GM19043 (cell line): ENCODE results near the gene KLK13.

Experiments
- ATAC-seq: cut with Tn5 transposase; IDR thresholded peaks from one replicate; pipeline ENCODE4 v1.9.1; 2021; ENCODE audit warnings: low read depth; ENCODE audit not compliant: unreplicated experiment

Gene KLK13

DNA sequence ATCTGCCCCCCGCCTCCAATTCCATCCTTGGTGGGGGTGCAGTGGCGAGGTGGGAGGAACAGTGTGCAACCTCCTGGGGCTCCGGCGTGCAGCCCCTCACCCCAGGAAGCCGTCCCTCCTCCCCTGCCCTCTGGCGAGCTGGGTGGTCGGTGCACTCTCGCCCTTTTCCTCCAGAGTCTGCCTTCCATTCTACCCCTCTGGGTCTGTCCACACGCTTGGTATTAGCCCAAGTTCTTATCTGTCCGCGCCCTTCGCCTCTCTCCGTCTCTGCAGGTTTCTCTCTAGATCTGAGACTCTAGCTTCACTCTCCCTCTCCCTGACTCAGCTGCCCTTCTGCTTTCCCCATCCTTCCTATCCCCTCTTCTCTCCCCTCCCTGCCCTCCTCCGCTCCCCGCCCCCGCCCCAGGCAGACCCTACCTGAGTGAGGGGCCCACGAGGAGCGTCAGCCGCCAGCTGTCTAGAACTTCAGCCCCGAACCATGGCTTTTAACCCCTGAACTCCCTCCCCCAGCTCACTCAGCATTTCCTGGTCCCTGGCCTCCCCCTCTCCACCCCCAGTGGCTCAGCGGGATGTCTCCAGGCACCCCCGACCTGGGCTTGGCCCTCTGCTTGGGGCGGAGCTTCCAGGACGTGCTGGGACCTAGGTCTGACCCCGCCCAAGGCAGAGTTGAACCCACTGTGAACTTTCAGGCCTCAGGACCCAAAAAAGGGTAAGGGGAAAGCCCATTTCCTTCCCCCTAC lies 499 bp upstream of the KLK13 start:
- no peak for ATAC-seq

DNA sequence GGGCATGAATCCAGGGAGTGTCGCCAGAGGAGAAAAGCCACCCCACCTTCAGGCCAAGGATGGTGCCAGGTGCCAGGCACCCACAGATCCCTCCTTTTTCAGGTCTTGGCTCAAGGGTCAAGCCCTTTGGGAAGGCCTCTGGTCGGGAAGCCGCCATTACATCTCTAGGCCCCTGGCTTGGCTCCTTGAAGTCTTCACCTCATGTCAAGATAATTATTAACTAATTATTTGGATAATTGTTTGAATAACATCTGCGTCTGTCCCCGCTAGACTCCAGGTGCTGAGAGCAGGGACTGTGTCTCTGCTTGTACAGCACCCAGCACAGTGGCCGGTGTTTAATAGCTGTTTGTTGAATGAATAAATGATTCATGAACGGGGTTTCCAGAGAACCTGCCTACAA lies 1.2 kb downstream of the KLK13 start:
- ATAC-seq = no peak

DNA sequence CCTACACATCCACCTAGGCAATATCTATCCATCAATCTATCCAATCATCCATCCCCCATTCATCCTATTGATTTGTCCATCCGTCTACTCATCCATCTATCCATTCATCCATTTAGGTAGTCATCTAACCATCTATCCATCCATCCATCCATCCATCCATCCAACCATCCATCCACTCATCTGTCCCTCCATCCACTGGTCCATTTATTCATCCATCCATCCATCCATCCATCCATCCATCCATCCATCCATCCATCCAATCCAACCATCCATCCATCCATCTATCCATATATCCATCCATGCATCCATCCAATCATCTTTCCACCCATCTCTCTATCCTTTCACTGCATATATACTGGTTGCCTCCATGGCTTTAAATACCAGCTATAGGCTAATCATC lies 3.9 kb downstream of the KLK13 start:
- ATAC-seq = no peak

DNA sequence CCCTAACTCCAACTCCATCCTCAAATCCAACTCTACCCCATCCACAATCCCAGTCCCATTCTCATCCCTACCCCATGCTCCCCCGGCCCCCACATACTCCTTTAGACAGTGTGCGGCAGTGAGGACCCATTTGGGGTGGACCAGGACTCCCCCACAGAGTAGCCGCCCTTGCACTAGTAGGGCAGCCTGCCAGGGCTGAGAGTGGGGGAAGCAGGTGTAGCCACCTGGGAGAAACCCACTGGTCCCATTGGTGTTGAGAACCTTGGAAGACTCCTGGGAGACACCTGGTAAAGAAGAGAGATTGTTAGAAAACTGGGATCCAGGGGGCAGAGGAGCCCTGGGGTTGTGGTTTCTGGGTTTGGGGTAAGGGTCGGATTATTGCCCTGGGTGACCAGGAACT lies 4.6 kb downstream of the KLK13 start:
- ATAC-seq = no peak

DNA sequence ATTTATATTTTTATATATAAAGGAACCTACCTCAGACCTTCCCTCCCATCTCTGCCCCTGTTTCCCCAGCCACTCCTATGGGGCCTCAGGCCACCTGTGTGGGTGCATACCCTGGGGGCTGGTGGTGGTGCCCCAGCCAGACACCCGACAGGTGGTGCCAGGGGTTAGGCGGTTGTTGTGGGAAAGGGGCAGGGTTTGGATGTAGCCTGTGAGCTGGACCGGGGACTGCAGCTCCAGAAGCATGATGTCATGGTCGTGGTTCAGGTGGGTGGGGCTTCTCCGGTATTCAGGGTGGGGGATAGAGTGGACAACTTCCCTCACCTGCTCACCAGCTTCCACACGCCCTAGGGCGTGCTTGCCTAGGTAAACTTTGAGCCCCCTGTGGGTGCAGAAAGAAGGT lies 5.2 kb downstream of the KLK13 start:
- no peak for ATAC-seq

DNA sequence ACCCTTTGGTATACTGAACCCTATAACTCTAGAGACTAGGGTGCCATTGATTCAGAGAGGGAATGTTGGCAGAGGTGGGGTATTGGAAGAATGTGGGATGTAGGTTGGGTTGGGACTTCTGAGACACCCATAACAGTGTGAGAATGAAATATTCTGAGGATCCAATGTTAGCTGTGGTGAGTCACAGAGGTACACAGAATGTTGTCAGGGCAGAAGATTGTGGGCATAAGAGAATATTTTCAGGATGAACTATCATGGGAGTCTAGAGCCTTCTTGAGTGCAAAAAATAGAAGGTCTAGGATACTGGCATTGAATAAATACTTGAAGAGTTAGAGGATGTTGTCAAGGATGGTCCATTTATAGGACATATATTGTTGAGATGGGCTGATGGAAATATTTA lies 9.0 kb downstream of the KLK13 start:
- no peak for ATAC-seq

DNA sequence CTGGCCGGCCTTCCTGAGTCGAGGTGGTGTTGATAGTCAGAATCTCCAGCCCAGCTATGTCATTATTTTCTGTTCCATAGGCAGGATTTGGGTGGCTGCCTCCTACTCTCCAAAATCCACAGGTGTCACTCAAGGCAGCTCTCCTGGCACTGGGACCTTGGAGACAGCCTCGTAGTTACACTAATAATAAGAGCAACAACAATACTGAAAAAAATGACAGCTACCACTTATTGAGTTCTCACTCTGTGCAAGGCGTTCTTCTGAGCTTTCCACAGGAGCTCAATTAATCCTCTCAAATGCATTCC lies 17.9 kb downstream of the KLK13 start:
- no peak for ATAC-seq

DNA sequence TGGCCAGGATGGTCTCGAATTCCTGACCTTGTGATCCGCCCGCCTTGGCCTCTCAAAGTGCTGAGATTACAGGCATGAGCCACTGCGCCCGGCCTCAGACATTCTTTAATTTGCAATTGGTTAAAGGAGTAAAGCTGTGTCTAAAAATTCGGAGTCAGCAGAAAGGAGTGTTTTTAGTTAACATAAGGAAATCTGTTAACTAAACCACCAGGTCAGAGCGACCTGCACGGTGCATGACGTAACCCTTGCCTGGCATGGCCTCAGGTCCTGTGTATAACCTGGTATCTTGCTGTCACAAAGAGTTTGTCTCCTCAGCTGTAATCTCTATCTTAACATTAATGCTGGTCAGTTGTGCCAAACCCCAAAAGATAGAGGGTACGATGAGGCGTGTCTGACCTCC lies 20.6 kb downstream of the KLK13 start:
- ATAC-seq = no peak

DNA sequence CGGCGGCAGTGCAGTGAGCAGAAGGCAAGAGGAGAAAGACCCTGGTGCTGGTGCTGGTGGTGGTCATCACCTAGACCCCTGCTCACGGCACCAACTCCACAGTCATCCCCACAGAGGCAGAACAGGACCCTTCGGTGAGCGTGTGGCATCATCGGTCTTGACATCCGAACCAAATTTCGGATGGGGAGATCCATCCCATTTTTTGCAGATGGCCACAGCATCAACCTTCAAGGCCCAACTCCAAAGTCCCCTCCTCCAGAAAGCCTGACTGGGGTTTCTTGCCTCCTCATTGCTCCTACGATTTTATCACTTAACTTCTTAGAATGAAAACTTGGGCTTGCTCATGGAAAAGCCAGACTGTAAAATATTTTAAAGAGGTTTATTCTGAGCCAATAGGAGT lies 21.4 kb downstream of the KLK13 start:
- no peak for ATAC-seq

DNA sequence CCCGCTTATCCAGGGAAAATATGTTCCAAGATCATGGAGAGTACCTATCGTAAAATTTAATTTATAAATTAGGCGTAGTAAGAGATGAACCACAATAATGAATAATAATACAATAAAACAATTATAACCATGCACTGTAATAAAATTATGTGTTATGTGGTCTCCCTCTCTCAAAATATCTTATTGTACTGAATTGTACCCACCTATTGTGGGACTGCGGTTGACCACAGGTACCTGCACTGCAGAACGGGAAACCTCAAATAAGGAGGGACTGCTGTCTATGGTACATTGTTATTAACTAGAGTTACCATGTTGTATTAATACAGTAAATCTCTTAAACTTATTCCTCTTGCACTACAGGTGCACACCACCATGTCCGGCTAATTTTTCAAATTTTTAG lies 24.7 kb downstream of the KLK13 start:
- ATAC-seq = no peak

DNA sequence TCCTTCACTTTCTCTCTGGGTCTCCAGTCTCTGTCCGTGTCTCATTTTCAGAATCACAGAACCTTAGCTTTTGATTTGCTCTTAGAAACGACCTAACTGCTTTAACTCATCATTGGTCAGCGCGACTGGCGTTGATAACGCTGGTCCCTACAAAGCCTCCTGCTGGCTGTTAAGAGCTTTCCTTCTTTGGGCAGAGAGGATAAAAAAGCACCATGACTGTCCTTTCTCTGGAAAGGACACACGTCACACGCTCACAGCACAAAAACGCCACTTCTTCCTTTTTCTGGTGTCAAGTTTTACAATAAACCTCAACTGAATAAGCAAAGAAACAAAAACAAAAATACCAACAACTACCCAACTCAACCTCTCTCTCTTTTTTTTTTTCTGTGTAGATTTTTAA lies 28.4 kb downstream of the KLK13 start:
- ATAC-seq = no peak

DNA sequence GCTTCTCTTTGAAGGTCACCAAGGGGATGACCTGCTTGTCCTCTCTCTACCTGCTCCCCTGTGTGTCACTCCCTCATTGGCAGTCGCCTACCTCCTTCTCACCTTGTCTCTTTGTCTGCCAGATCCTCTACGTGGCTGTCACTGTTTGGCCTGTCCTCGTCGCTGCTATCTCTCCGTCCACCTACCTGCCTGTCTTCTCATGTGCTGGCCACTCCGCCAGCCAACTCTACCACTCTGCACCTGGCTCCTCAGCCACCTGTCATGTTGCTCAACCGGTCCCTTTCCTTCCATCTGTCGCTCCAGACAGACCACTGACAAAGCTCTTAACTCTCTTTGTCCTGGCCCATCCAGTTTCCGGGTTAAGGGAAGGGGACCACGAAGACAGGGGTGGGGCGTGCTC lies 30.2 kb downstream of the KLK13 start, which contains the start of gene KLK12:
TSS of gene KLK12 (minus strand) at position 299 of the 400 bp plus-strand sequence. CDS start 381 bp downstream, outside the sequence.
- no peak for ATAC-seq

DNA sequence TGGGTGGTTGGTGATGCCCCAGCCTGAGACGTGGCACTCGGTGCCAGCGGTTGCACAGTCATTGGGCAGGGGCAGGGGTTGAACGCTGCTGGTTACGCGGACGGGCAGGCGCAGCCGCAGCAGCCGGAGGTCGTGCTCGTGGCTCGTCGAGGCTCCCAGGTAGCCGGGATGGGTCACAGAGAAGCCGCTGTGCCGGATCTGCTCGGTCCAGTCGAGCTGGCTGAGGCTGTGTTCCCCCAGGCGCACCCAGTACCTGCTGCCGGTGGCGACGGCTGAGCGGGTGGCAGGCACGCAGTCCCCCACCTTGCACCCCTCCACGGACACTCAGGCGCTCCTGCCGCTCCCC lies 33.0 kb downstream of the KLK13 start:
- ATAC-seq = no peak

DNA sequence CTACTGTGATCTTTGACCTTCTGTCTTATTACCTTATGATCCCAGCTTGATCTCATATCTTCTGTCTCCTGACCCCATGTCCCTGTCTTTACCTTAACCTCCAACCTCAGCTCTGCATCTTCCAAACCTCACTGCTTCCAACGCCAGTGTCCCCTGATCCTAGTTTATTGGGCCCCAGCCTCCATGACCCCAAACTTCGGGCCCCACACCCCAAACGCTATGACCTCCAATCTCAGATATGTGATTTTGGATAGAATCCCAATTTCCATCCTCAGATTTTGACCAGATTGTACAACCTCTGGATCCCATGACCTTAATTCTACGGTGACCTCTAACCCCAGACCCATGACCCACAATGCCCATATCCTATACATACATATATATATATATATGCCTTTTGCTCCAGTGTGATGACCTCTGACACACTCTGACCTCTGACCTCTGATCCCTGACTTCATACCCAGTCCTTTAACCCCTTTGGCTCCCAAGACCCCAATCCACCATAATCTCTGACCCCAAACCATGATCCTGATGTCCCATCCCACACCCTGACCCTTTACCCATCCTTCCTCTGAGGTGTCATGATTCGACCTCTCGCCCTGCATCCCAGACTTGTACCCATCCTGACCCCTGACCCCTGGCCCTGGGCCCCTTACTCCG lies 33.5 kb downstream of the KLK13 start:
- ATAC-seq = no peak

DNA sequence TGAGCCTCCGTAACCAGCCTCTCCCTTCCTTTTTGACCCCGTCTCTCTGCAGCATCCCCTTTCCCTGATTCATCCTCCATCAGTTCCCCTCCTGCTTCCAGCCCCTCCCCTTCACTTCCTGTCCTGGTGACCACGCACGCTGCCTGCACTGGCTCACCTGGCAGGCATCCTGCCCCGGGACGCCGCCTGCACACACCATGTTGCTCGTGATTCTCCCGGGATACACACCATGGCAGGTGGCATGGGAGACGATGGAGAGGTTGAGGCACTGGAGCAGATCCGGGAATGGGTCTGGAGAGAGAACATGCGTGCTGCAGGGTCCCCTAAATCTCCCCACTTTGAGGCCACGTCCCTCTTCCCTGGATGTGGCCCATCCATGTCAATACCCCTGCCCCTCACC lies 34.3 kb downstream of the KLK13 start:
- ATAC-seq = no peak

DNA sequence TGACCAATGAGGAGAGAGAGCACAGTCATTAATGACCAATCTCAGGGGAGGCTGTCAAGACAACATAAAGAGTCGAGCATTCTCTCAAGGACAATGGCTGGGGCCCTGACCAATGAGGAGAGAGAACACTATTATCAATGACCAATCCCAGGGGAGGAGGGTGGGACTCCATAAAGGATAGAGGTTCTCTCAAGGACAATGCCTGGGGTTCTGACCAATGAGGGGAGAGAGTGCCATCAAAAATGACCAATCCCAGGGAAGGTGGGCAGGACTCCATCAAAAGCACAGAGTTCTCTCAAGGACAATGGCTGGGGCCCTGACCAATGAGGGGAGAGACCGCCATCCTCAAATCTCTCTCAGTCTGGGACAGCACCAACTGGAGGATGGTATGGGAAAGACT lies 35.2 kb downstream of the KLK13 start:
- ATAC-seq = no peak

DNA sequence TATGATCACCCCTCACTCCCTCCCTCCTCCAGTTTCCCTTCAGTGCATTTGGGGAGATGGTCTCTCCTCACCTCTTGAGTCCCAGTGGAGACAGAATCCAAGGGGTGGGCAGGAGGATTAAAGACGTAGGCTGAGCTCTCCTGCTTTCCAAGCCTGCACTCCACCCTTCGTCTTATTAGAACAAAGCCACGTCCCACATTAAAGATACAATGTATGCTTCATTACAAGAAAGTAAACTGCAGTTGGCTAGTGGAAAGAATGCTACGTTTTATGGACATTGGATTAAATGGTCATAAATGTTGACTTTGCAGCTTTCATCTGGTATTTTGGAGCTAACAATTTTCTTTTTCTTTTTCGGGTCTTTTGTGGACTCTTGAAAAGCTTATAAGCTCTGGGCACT lies 37.0 kb downstream of the KLK13 start:
- no peak for ATAC-seq

DNA sequence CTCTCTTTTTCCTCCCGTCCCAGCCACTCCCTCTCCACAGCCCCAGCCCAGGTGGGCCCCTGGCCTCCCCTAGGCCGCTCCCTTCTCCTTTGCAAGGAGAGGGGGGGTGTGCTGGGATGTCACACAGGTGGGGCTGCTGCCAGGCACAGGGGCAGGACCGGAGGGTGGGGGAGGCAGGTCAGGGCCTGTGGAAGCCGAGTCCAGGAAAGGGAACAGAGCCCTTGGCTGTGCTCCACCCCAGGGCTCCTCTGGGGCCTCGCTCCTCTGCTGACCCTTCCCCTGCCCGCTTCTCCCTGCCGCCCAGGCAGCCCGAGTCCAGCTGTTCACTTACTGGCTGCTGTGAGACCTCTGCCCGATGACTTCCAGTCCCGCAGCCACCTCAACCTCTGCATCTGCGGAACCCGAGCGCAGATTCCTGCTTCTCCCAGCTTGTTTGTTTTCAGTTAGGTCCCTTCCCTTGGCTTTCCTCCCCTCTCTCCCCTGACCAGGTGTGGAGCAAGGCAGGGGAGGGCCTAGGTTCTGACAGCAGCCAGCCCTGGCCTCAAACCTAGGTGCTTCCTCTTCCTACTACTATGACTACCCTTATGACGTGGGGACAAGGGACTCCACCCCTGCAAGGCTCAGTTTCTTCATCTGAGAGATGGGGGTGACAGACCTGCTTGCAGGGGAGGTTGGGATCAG lies 37.6 kb downstream of the KLK13 start:
- no peak for ATAC-seq

DNA sequence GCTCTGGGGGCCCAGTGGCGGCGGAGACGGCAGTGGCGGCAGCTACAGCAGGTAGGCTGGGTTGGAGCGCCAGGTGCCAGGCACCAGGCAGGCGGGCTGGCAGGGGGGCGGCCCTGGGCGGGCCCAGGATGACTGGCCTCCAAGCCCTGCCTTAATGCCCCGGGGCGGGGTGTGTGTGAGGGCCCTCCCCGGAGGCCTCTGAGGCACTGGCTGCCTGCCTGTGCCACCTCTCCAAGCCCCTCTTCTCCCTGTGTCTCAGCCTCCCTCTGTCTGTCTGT lies 38.4 kb downstream of the KLK13 start, which contains the start of gene KLK11:
TSS of gene KLK11 (minus strand) at position 63 of the 278 bp plus-strand sequence. CDS start 985 bp downstream, outside the sequence.
- ATAC-seq = no peak

DNA sequence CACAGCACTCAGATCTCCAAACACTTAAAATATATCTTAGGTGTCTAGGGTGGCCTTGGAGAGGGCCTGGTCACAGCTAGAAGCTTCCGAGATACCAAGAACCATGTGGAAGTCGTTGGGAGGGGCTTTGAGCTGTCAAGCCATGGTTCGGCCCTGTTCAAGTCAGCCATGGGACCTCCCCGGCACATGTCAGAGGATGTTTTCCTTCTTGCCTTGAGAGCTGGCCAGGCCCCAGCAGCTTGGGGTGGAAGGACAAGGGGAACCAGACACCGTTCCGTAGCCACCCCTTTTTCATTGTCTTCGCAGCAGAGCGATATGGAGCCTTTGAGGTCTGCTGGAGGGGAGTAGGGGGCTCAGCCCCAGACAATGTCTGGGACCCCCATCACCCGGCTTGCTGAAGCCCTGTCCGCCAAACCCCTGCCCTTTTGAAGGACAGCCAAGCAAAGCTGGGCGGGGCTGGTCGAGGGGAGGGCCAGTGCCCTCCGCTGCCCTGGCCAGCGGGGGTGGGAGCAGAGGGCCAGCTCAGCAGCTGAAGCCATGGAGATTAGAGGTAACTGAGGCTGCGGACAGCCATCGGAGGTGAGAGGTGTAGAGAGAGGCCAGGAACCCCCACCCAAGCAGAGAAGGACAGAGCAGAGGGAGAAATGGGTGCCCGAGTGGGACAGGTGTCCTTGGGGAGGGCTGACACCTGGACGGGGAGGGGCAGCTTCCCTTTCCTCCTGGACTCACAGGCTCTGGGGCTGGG lies 38.9 kb downstream of the KLK13 start:
- no peak for ATAC-seq

DNA sequence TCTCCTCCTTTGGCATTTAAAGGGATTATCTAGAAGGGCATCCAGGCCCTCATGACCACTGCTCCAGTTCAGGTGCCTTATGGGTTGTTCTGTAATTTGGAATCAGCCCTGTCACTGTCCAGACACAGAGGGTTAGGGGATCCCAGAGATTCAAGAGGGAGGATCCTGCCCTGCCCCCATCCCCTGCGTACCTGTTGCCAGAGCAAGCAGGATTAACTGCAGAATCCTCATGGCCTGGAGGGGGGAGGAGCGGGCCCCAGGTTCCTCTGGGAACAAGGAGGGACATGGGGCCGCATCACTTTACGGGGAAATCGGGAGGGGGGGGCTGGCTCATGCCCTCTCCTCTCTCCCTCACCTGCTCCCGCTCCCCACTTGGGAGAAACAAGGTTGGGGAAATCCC lies 39.5 kb downstream of the KLK13 start:
- ATAC-seq = no peak

DNA sequence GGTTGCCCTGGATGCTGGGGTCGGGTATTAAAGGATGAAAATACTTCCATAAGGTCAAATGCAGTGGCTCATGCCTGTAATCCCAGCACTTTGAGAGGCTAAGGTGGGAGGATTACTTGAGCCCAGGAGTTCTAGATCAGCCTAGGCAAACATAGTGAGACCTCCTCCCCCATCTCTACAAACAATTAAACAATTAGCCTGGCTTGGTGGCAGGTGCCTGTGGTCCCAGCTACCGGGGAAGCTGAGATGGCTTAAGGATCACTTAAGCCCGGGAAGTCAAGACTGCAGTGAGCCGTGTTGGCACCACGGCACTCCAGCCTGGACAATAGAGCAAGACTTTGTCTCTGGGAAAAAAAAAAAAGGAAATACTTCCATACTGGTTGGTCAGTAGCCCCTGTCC lies 40.0 kb downstream of the KLK13 start:
- ATAC-seq = no peak
